ENCODE data around the gene DENND11.

The DENND11 gene

GRCh38 chr7:141699860-141700259, 2.1 kb downstream of the DENND11 start:
- TF ChIP-seq CTCF (IDR thresholded peaks at IDR 0.05), result no peak

- no peak for TF ChIP-seq CTCF (IDR thresholded peaks at IDR 0.05)
Observed at GRCh38 chr7:141698247-141699015, 3.5 kb downstream of the DENND11 start.

DNA sequence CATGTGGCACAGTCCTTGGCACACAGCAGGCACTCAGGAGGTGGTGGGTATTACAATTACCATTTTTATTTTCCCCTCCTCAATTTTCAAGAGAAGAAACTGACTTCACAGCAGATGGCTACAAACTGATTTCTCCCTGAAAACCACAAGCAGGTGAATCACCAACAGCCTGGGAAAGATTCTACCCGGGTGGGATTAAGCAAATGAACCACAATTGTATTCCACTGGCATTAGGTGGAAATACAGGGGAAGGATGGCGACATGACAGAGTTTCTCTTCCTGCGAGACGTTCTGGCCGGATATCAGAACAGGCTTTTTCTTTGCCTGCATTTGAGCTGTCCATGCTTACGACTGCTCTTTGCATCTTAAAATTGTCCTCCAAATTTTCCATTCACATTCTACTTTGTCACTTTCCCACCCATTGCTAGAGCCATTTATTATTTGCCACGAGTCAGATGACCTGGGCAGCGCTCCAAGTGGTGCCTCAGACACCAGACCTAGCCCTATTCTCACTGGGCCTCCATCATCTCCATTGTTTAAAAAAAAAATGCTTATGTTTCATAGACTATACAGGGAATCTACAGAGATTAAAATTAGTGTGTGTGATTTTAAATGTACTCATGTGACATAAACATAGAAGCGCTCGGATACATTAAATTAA, 4.6 kb downstream of the DENND11 start:
- TF ChIP-seq CTCF (IDR thresholded peaks at IDR 0.05), result no peak

GRCh38 chr7:141696348-141696747, 5.6 kb downstream of the DENND11 start:
- no peak for TF ChIP-seq CTCF (IDR thresholded peaks at IDR 0.05)

GRCh38 chr7:141695803-141696289, 6.1 kb downstream of the DENND11 start:
- no peak for TF ChIP-seq CTCF (IDR thresholded peaks at IDR 0.05)

DNA sequence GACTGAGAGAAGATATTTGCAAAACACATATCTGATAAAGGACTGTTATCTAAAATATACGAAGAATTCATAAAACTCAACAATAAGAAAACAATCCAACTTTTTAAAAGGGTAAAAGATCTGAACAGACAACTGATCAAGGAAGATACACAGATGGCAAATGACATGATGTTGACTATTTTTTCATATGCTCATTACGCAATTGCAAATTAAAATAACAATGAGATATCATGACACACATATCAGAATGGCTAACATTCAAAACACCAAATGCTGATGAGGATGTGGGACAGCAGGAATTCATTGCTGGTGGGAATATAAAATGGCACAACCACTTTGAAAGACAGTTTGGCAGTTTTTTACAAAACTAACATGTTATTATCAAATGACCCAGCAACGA, 8.9 kb downstream of the DENND11 start:
- no peak for TF ChIP-seq CTCF (IDR thresholded peaks at IDR 0.05)

DNA sequence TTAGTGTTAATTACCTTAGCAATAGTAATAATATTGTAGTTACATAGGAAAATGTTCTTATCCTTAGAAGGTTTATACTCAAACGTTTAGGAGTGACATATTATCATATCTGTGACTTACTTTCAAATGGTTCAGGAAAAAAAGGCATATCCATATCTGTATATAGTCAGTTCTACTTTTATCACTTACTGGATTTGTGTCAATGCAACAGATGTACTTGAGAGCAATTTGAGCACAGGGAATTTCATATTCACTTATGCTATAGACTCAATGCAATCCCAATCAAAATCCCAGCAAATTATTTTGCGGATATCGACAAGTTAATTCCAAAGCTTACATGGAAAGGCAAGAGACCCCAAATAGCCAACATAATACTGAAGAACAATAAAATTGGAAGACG, 10.0 kb downstream of the DENND11 start:
- no peak for TF ChIP-seq CTCF (IDR thresholded peaks at IDR 0.05)

Data from LNCAP (cell line).